ENCODE data around the gene RAMP1.

Gene RAMP1

DNA sequence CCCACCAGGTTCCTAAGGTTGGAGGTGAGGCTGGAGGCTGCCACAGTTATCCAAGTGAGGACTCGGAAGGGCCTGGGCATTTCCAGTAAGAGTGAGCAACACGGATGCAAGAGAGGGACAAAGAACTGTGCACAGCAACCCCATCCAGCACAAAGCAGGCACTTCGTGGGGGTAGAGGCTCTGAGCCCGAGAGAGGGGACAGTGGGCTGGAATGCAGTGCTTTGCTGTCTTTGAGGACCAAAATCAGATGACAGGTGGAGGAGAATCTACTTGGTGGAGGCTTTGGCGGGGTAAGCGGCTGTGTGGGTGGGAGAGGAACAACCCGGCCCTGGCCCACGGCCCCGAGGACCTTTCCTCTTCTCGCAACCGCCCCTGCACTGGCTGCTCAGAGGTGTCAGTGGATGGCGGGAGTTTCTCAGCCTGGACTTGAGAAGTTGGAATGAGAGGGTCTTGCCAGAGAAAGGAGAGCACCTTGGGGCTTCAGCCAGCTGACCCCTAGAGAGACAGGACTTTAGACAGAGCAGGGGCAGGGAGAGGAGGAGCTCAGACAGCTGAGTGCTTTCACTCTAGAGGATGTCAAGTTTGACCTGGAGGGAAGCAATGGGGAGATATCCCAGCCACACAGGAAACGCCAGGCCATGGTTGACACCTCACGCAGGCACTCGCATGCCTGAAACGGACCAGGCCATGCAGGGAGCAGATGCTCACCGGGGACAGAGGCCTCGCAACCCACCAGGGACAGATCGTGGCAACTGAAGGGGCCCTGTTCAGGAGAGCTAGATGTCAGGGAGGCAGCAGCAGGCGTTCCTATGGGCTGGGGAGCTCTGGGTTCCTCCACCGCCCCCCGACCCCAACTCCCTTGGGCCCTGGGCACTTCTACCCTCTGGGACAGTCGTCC, 11.6 kb downstream of the RAMP1 start:
- DNase-seq (ENCODE audit: low read depth): no peak
- TF ChIP-seq, protein P1, sequence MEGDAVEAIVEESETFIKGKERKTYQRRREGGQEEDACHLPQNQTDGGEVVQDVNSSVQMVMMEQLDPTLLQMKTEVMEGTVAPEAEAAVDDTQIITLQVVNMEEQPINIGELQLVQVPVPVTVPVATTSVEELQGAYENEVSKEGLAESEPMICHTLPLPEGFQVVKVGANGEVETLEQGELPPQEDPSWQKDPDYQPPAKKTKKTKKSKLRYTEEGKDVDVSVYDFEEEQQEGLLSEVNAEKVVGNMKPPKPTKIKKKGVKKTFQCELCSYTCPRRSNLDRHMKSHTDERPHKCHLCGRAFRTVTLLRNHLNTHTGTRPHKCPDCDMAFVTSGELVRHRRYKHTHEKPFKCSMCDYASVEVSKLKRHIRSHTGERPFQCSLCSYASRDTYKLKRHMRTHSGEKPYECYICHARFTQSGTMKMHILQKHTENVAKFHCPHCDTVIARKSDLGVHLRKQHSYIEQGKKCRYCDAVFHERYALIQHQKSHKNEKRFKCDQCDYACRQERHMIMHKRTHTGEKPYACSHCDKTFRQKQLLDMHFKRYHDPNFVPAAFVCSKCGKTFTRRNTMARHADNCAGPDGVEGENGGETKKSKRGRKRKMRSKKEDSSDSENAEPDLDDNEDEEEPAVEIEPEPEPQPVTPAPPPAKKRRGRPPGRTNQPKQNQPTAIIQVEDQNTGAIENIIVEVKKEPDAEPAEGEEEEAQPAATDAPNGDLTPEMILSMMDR (IDR thresholded peaks at IDR 0.05; ENCODE audit: control insufficient read depth, insufficient read depth, low read depth, low read length, missing control alignments): no peak
- no peak overlapping the region for H3K4me3 ChIP-seq (ENCODE audit: control insufficient read depth, low read depth, low read length)

- no peak overlapping the region for H3K4me3 ChIP-seq (ENCODE audit: control insufficient read depth, low read depth, low read length)
- no peak for DNase-seq (ENCODE audit: low read depth)
- TF ChIP-seq, protein P1 (IDR thresholded peaks at IDR 0.05; ENCODE audit: control insufficient read depth, insufficient read depth, low read depth, low read length, missing control alignments): no peak
Measured at GRCh38 chr2:237872178-237872887, 12.9 kb downstream of the RAMP1 start.

DNA sequence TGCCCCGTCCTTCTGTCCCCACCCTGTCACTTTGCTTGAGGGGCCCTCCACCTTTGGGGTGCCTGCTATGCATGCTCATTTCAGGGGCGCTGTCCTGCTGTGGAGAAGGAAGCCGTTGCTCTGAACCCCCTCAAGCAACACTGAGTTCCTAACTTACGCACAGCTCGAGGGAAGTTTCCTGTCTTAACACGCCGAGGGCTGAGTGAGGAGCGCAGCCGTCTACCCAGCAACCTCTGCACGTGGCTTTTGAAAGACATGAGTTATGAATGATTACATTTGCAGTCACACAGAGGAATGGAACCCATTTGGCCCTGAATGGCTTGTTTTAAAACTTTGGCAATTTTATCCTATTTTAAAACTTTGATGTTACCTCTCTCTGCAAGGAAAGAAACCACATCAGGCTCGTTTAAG, 14.0 kb downstream of the RAMP1 start:
- DNase-seq (ENCODE audit: low read depth): no peak
- H3K4me3 ChIP-seq (ENCODE audit: control insufficient read depth, low read depth, low read length): no peak overlapping the region
- TF ChIP-seq, protein P1 (IDR thresholded peaks at IDR 0.05; ENCODE audit: control insufficient read depth, insufficient read depth, low read depth, low read length, missing control alignments): no peak

DNA sequence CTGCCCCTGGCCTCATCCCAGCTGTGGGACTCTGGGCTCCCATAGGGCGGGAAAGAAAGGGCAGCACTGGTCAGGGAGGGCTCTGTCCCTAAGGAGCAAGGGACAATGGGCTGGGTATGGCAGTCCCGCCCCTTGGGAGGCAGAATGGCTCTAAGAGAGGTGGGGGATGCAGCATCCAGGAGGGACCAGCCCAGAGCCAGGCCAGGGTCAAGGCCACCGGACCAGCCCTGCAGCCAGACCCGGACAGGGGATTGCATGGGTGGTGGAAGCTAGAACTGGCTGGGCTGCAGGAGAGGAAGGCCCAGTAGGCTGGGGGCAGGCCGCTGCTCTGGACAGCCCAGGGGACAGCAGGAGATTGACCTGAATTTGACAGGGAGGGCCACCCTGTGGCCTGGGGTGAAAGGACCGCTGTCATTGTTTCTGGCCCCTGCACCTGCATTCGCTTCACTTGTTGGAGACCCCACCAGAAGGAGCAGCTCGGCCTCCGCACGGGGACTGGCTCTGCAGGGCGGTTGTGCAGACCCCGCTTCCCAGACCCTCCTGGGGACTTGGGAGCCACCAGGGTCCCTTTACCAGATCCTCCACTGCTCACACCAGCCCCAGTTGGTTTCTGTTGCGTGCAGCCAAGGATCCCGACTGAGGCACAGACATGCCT, 14.6 kb downstream of the RAMP1 start:
- H3K4me3 ChIP-seq (ENCODE audit: control insufficient read depth, low read depth, low read length): no peak overlapping the region
- no peak for DNase-seq (ENCODE audit: low read depth)
- TF ChIP-seq, protein P1 (IDR thresholded peaks at IDR 0.05; ENCODE audit: control insufficient read depth, insufficient read depth, low read depth, low read length, missing control alignments): no peak

DNA sequence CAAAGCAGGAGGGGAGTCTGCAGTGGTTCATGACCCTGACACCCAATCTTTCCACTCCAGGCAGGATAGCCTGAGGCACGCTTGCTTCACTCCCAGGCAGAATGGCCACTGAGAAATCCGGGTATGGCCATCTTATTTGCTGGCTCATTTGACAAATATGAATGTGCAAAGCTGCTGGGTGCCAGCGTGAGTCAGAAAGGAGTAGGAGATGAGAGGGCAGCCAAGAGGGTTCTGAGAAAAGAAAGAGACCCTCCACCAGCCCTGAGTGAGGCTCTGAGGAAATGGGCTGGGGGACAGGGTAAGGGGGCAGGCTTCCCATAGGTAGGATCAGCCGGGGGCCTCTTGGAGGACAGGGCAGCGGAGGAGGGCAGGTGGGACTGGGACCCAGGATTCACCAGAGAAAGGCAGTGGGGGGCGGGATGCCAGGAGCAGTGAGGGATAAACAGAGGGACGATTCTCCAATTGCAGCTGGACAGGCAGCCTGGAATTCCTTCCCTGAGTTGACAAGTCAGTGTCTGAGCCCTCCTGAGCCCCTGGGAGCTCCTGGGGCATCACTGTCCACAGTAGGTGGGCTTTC, 15.2 kb downstream of the RAMP1 start:
- H3K4me3 ChIP-seq (ENCODE audit: control insufficient read depth, low read depth, low read length): no peak overlapping the region
- TF ChIP-seq, protein P1 (IDR thresholded peaks at IDR 0.05; ENCODE audit: control insufficient read depth, insufficient read depth, low read depth, low read length, missing control alignments): no peak
- peak; percentile 52 for DNase-seq (ENCODE audit: low read depth)

All from AG09309 (cell line).